Mesothelial cell of epicardium (in vitro differentiated cells): ENCODE measurements around the gene SLC24A3. TPM values are rescaled to one million over a fixed set of nuclear protein-coding genes. Genes with fewer than 3 reads are reported as not detected.

Experiments
- DNase-seq, 2 experiments: peaks; one replicate each; pipeline ENCODE4 v3.0.0; 2021; ENCODE audit warnings: low spot score in 2 of 2; ENCODE audit not compliant: unreplicated experiment in 2 of 2
- H3K27ac Mint-ChIP-seq: 2 replicates; pipeline ENCODE4 v1.8.0; 2021; ENCODE audit warnings: mixed read lengths
- H3K27me3 Mint-ChIP-seq: 2 replicates; pipeline ENCODE4 v1.8.0; 2021; ENCODE audit warnings: low read depth, mixed read lengths
- H3K36me3 Mint-ChIP-seq: 2 replicates; pipeline ENCODE4 v1.8.0; 2021; ENCODE audit warnings: mixed read lengths
- H3K4me1 Mint-ChIP-seq: 2 replicates; pipeline ENCODE4 v1.8.0; 2021; ENCODE audit warnings: mixed read lengths
- H3K4me3 Mint-ChIP-seq: 2 replicates; pipeline ENCODE4 v1.8.0; 2021; ENCODE audit warnings: mild to moderate bottlenecking, moderate library complexity, mixed read lengths
- H3K9me3 Mint-ChIP-seq: 2 replicates; pipeline ENCODE4 v1.8.0; 2021; ENCODE audit warnings: mixed read lengths
- CTCF ChIP-seq: fragments of 200-600 bp; sonication (generic); IDR thresholded peaks from one replicate; pipeline ENCODE4 v1.5.0; 2021; ENCODE audit warnings: antibody characterized with exemption; ENCODE audit not compliant: unreplicated experiment
- total RNA-seq: library from RNA; stranded (reverse); gene quantifications from 3 replicates; pipeline ENCODE4 v1.2.1, GENCODE V29; 2021

Gene SLC24A3
- total RNA-seq, 1 donor from 2014 or later: 3.2 TPM

- Mint-ChIP-seq H3K4me3 (no peak overlapping the region), H3K27me3 (peaks cover 12% of the 10 kb centered on the region), H3K27ac (no peak overlapping the region), H3K36me3 (no peaks in the 10 kb centered on the region), H3K9me3 (peaks cover 12% of the 10 kb centered on the region), H3K4me1 (no peaks in the 10 kb centered on the region)
- no peak for DNase-seq
- no peak for TF ChIP-seq CTCF
Observed at GRCh38 chr20:19193349-19193748, 19.1 kb upstream of the SLC24A3 start.

GRCh38 chr20:19205981-19206396, 6.5 kb upstream of the SLC24A3 start:
- Mint-ChIP-seq H3K27me3 (peaks cover 44% of the 10 kb centered on the region), H3K4me1 (peaks cover 4% of the 10 kb centered on the region), H3K36me3 (no peaks in the 10 kb centered on the region), H3K9me3 (peaks cover 17% of the 10 kb centered on the region), H3K27ac (no peak overlapping the region), H3K4me3 (no peak overlapping the region)
- DNase-seq: peak; percentile 60 to 87
- peak; percentile 95 for TF ChIP-seq CTCF

- H3K4me1 Mint-ChIP-seq: peaks cover 7% of the 10 kb centered on the region
- no peak for TF ChIP-seq CTCF
- H3K4me3 Mint-ChIP-seq: no peak overlapping the region
- H3K27ac Mint-ChIP-seq: no peak overlapping the region
- peaks cover 53% of the 10 kb centered on the region for H3K27me3 Mint-ChIP-seq
- no peaks in the 10 kb centered on the region for H3K36me3 Mint-ChIP-seq
- H3K9me3 Mint-ChIP-seq: peaks cover 13% of the 10 kb centered on the region
- DNase-seq: no peak
Observed at GRCh38 chr20:19207541-19207940, 4.9 kb upstream of the SLC24A3 start.

GRCh38 chr20:19210391-19211155, 1.9 kb upstream of the SLC24A3 start:
- no peak for DNase-seq
- no peak for TF ChIP-seq CTCF
- Mint-ChIP-seq H3K4me3 (peak overlapping the region; percentile 6), H3K27ac (no peak overlapping the region), H3K4me1 (peaks cover 7% of the 10 kb centered on the region), H3K27me3 (peaks cover 73% of the 10 kb centered on the region), H3K36me3 (no peaks in the 10 kb centered on the region), H3K9me3 (no peaks in the 10 kb centered on the region)

- H3K36me3 Mint-ChIP-seq: no peaks in the 10 kb centered on the region
- peak overlapping the region; percentile 61 for H3K4me3 Mint-ChIP-seq
- TF ChIP-seq CTCF: no peak
- H3K4me1 Mint-ChIP-seq: peaks cover 7% of the 10 kb centered on the region
- no peaks in the 10 kb centered on the region for H3K9me3 Mint-ChIP-seq
- no peak overlapping the region for H3K27ac Mint-ChIP-seq
- DNase-seq: no peak
- peaks cover 75% of the 10 kb centered on the region for H3K27me3 Mint-ChIP-seq
Observed at GRCh38 chr20:19211252-19211651, 1.2 kb upstream of the SLC24A3 start.
